GM21786 (cell line): ENCODE measurements around the gene CDRT4.

Source experiments
- ATAC-seq: cut with Tn5 transposase; IDR thresholded peaks from one replicate; pipeline ENCODE4 v1.9.1; 2021; ENCODE audit not compliant: unreplicated experiment

CDRT4 gene

GRCh38 chr17:15432807-15433611, 34.4 kb downstream of the CDRT4 start:
- ATAC-seq: no peak

GRCh38 chr17:15431766-15432165, 35.7 kb downstream of the CDRT4 start:
- no peak for ATAC-seq

- no peak for ATAC-seq
Measured at GRCh38 chr17:15431196-15431595, 36.2 kb downstream of the CDRT4 start.

- no peak for ATAC-seq
Measured at GRCh38 chr17:15424521-15424920, 42.9 kb downstream of the CDRT4 start.

GRCh38 chr17:15422392-15422965, 44.9 kb downstream of the CDRT4 start:
- no peak for ATAC-seq

- ATAC-seq: no peak
Measured at GRCh38 chr17:15418781-15419180, 48.6 kb downstream of the CDRT4 start.

GRCh38 chr17:15414532-15415306, 52.7 kb downstream of the CDRT4 start:
- no peak for ATAC-seq

GRCh38 chr17:15413101-15413771, 54.2 kb downstream of the CDRT4 start:
- no peak for ATAC-seq

- no peak for ATAC-seq
Measured at GRCh38 chr17:15412606-15413005, 54.8 kb downstream of the CDRT4 start.

- ATAC-seq: no peak
Measured at GRCh38 chr17:15411384-15412198, 55.8 kb downstream of the CDRT4 start.

GRCh38 chr17:15409721-15410250, 57.6 kb downstream of the CDRT4 start:
- no peak for ATAC-seq

- no peak for ATAC-seq
Measured at GRCh38 chr17:15408803-15409202, 58.6 kb downstream of the CDRT4 start.

- no peak for ATAC-seq
Measured at GRCh38 chr17:15406081-15406480, 61.3 kb downstream of the CDRT4 start.

- no peak for ATAC-seq
Measured at GRCh38 chr17:15405058-15405415, 62.4 kb downstream of the CDRT4 start.

GRCh38 chr17:15404106-15405057, 63.0 kb downstream of the CDRT4 start:
- ATAC-seq: no peak

- no peak for ATAC-seq
Measured at GRCh38 chr17:15403276-15403939, 64.0 kb downstream of the CDRT4 start.

GRCh38 chr17:15399443-15399842, 68.0 kb downstream of the CDRT4 start:
- no peak for ATAC-seq

GRCh38 chr17:15398736-15399331, 68.6 kb downstream of the CDRT4 start:
- ATAC-seq: no peak
